Vagina (tissue), 2 donors: Measurements from ENCODE around the gene NUTM2A.
"Not testable (repeated sequence)": the region's sequence is repeated elsewhere in the genome, so short reads cannot be mapped to it uniquely, and the experiment has no call there.

Experiments used
- POLR2A ChIP-seq, 2 donors: fragments of 450-650 bp; IDR thresholded peaks; one replicate each; pipeline ENCODE4 v1.6.1; 2017; ENCODE audit warnings: antibody characterized with exemption in 2 of 2, mild to moderate bottlenecking in 2 of 2, moderate library complexity in 2 of 2
- POLR2AphosphoS5 ChIP-seq, 2 donors: sonication (generic); formaldehyde crosslinking; IDR thresholded peaks; one replicate each; pipeline ENCODE4 v1.9.0; 2017; ENCODE audit warnings: antibody characterized with exemption in 2 of 2, mild to moderate bottlenecking in 2 of 2, low read depth in 1 of 2; ENCODE audit not compliant: insufficient read depth in 1 of 2
- TF ChIP-seq, protein P1 (sequence below), 3 experiments: fragments of 450-650 bp in 2 of 3; fragments of 200-600 bp in 1 of 3; sonication (generic) in 1 of 3; IDR thresholded peaks; one replicate each; pipeline ENCODE4 v1.5.1; 2017 to 2019; ENCODE audit warnings: antibody characterized with exemption in 3 of 3, mild to moderate bottlenecking in 2 of 3, moderate library complexity in 2 of 3

DNA sequence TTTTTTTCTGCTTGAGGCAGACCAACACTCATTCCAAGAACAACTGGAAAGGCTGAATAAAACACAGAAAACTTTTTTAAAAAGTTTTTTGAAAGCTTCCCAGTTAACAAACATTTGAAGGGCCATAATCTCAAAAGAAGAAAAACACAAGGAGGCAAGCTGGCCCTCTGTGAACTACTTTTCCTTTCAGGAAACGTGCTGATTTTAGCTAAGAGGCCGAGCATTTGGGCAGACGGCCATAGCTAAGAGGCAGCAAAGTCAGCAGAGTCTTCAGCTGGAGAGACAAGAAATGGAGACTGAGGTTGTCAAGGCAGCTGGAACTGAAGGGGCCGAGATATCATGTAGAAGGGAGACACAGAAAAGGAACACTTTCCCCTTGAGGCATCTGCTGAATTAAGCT, 18.3 kb upstream of the NUTM2A start:
- TF ChIP-seq POLR2A (IDR thresholded peaks at IDR 0.05); POLR2AphosphoS5 (IDR thresholded peaks at IDR 0.05; ENCODE audit: insufficient read depth in 1 of 2, low read depth in 1 of 2): not testable (repeated sequence)
- TF ChIP-seq, protein P1, sequence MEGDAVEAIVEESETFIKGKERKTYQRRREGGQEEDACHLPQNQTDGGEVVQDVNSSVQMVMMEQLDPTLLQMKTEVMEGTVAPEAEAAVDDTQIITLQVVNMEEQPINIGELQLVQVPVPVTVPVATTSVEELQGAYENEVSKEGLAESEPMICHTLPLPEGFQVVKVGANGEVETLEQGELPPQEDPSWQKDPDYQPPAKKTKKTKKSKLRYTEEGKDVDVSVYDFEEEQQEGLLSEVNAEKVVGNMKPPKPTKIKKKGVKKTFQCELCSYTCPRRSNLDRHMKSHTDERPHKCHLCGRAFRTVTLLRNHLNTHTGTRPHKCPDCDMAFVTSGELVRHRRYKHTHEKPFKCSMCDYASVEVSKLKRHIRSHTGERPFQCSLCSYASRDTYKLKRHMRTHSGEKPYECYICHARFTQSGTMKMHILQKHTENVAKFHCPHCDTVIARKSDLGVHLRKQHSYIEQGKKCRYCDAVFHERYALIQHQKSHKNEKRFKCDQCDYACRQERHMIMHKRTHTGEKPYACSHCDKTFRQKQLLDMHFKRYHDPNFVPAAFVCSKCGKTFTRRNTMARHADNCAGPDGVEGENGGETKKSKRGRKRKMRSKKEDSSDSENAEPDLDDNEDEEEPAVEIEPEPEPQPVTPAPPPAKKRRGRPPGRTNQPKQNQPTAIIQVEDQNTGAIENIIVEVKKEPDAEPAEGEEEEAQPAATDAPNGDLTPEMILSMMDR (IDR thresholded peaks at IDR 0.05), result not testable (repeated sequence)
